H1 (cell line): ENCODE results near the gene FRY. TPM values are rescaled to one million over a fixed set of nuclear protein-coding genes. Genes with fewer than 3 reads are reported as not detected.

Source experiments
- SIN3A ChIP-seq, 2 experiments: IDR thresholded peaks in 1 of 2; conservative IDR thresholded peaks in 1 of 2; 2 replicates each; pipeline ENCODE4 v1.6.1; 2011 to 2012; ENCODE audit warnings: low read length in 2 of 2, improper control_type of control experiment in 1 of 2, low read depth in 1 of 2, mild to moderate bottlenecking in 1 of 2
- polyA plus RNA-seq, 7 experiments: library from polyadenylated mRNA; depleted of rRNA in 3 of 7; stranded (reverse) in 5 of 7; unstranded in 2 of 7; fragments of >200 nt in 5 of 7; fragments of 200-250 nt in 2 of 7; gene quantifications; 1 replicate in 5 of 7; 2 replicates in 1 of 7; 4 replicates in 1 of 7; pipeline versions ENCODE4 v1.2.1 to v1.2.3, GENCODE V29; 2011 to 2013; ENCODE audit warnings: missing spikeins in 2 of 7, mixed read lengths in 2 of 7
- total RNA-seq: library from RNA; stranded (reverse); fragmentation: NEBNext Ultra II Directional; extraction: Animal tissue kit (Norgen Biotek cat#: 25700); gene quantifications from 2 replicates; pipeline ENCODE4 v1.2.1, GENCODE V29; 2021

FRY gene
- total and polyA plus RNA-seq, 2 of the 8 experiments (the other 6 are each of a cell fraction or from before 2014, with no cell fraction given), result 4.3 to 9.2 TPM

DNA sequence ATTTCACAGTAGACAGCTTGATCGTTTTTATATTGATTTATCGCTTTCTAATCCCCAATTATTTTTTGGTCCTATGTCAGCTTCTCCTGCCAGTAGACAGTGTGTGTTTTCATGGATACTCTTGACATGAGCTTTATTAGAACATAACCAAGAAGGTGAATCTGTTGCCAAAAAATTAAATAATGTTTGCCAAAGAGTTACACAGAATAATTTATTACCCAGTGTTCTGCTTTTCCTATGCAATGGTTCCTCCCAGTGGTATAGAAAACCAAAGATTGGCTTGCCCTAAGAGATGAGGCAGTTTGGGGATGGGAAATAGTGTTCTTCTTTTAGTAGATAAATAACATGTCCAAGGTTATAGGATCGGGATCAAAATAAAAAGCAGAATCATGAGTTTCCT, 8.5 kb upstream of the FRY start (continued):
- TF ChIP-seq SIN3A (conservative IDR thresholded peaks at IDR 0.05 in 1 of 2, IDR thresholded peaks at IDR 0.05 in 1 of 2; ENCODE audit: low read depth in 1 of 2, low read length in 2 of 2), result no peak
